GDM1 (cell line): ENCODE measurements around the gene PLEKHJ1.
"Not testable (repeated sequence)": the region's sequence is repeated elsewhere in the genome, so short reads cannot be mapped to it uniquely, and the experiment has no call there.

Source experiments
- DNase-seq: peaks from one replicate; lab custom pipeline; 2025; lab: John Stamatoyannopoulos, UW

PLEKHJ1 gene

GRCh38 chr19:2219726-2220125 lies 16.4 kb downstream of the PLEKHJ1 start:
- no peak for DNase-seq

GRCh38 chr19:2217591-2217990 lies 18.5 kb downstream of the PLEKHJ1 start:
- no peak for DNase-seq

- no peak for DNase-seq
Observed at GRCh38 chr19:2216361-2217225, 19.5 kb downstream of the PLEKHJ1 start.

GRCh38 chr19:2215281-2215751 lies 20.8 kb downstream of the PLEKHJ1 start:
- no peak for DNase-seq

- DNase-seq = no peak
Observed at GRCh38 chr19:2214251-2214650, 21.9 kb downstream of the PLEKHJ1 start.

- DNase-seq = no peak
Observed at GRCh38 chr19:2213799-2214198, 22.3 kb downstream of the PLEKHJ1 start.

GRCh38 chr19:2212861-2213711 lies 23.0 kb downstream of the PLEKHJ1 start:
- DNase-seq = no peak

GRCh38 chr19:2210987-2211740 lies 25.0 kb downstream of the PLEKHJ1 start:
- DNase-seq = no peak

GRCh38 chr19:2210206-2210605 lies 25.9 kb downstream of the PLEKHJ1 start:
- no peak for DNase-seq

- DNase-seq = no peak
Observed at GRCh38 chr19:2209408-2209807, 26.7 kb downstream of the PLEKHJ1 start.

- no peak for DNase-seq
Observed at GRCh38 chr19:2208975-2209374, 27.2 kb downstream of the PLEKHJ1 start.

- no peak for DNase-seq
Observed at GRCh38 chr19:2207991-2208860, 27.9 kb downstream of the PLEKHJ1 start.

- no peak for DNase-seq
Observed at GRCh38 chr19:2207008-2207407, 29.1 kb downstream of the PLEKHJ1 start.

- no peak for DNase-seq
Observed at GRCh38 chr19:2202366-2202765, 33.8 kb downstream of the PLEKHJ1 start.

- DNase-seq = no peak
Observed at GRCh38 chr19:2201473-2202148, 34.5 kb downstream of the PLEKHJ1 start.

- DNase-seq = not testable (repeated sequence)
Observed at GRCh38 chr19:2200624-2201294, 35.4 kb downstream of the PLEKHJ1 start.

GRCh38 chr19:2199861-2200623 lies 36.1 kb downstream of the PLEKHJ1 start:
- no peak for DNase-seq

GRCh38 chr19:2199215-2199614 lies 36.9 kb downstream of the PLEKHJ1 start:
- DNase-seq = no peak

- DNase-seq = no peak
Observed at GRCh38 chr19:2198317-2198716, 37.8 kb downstream of the PLEKHJ1 start.
